H9 (cell line): ENCODE measurements around the gene PLCB1. TPM values are rescaled to one million over a fixed set of nuclear protein-coding genes. Genes with fewer than 3 reads are reported as not detected.
"Not testable (repeated sequence)": the region's sequence is repeated elsewhere in the genome, so short reads cannot be mapped to it uniquely, and the experiment has no call there.

Experiments
- DNase-seq: peaks from one replicate; pipeline ENCODE4 v3.0.0-alpha.2; 2017
- H2AFZ ChIP-seq: one replicate; pipeline ENCODE4 v1.6.1; 2013; ENCODE audit warnings: mild to moderate bottlenecking, low read length, control low read depth, moderate library complexity
- H2AK5ac ChIP-seq: 2 replicates; pipeline ENCODE4 v1.6.1; 2013; ENCODE audit warnings: low read length, control low read depth, mixed read lengths; ENCODE audit not compliant: insufficient read length
- H2BK120ac ChIP-seq: one replicate; pipeline ENCODE4 v1.6.1; 2013; ENCODE audit warnings: low read depth, mild to moderate bottlenecking, low read length, control low read depth, inconsistent platforms; ENCODE audit not compliant: poor library complexity, severe bottlenecking
- H2BK12ac ChIP-seq: 2 replicates; pipeline ENCODE4 v1.6.1; 2013; ENCODE audit warnings: low read length, control low read depth, mixed read lengths, low read depth; ENCODE audit not compliant: insufficient read length
- H2BK15ac ChIP-seq: 2 replicates; pipeline ENCODE4 v1.6.1; 2013; ENCODE audit warnings: low read depth, low read length, control low read depth
- H2BK20ac ChIP-seq: one replicate; pipeline ENCODE4 v1.6.1; 2013; ENCODE audit warnings: low read depth, mild to moderate bottlenecking, low read length, control low read depth, inconsistent platforms; ENCODE audit not compliant: poor library complexity, severe bottlenecking
- H2BK5ac ChIP-seq: 2 replicates; pipeline ENCODE4 v1.6.1; 2013; ENCODE audit warnings: low read length, control low read depth, mixed read lengths; ENCODE audit not compliant: insufficient read length
- H3K14ac ChIP-seq: 2 replicates; pipeline ENCODE4 v1.6.1; 2013; ENCODE audit warnings: low read length, control low read depth; ENCODE audit not compliant: insufficient read depth
- H3K18ac ChIP-seq: 2 replicates; pipeline ENCODE4 v1.6.1; 2013; ENCODE audit warnings: low read depth, mild to moderate bottlenecking, mixed read lengths, low read length, control low read depth; ENCODE audit not compliant: insufficient read length
- H3K23ac ChIP-seq: 2 replicates; pipeline ENCODE4 v1.6.1; 2013; ENCODE audit warnings: low read length, control low read depth, mixed read lengths, low read depth; ENCODE audit not compliant: insufficient read length
- H3K23me2 ChIP-seq: 2 replicates; pipeline ENCODE4 v1.6.1; 2013; ENCODE audit warnings: low read depth, mild to moderate bottlenecking, mixed read lengths, low read length, control low read depth; ENCODE audit not compliant: insufficient read length, poor library complexity, severe bottlenecking
- H3K27ac ChIP-seq: 2 replicates; pipeline ENCODE4 v1.5.1; 2013; ENCODE audit warnings: low read length, control low read depth, mixed read lengths, low read depth; ENCODE audit not compliant: insufficient read length
- H3K27me3 ChIP-seq: 2 replicates; pipeline ENCODE4 v1.6.1; 2013; ENCODE audit warnings: low read length, control low read depth, inconsistent platforms; ENCODE audit not compliant: insufficient read depth
- H3K4ac ChIP-seq: 2 replicates; pipeline ENCODE4 v1.6.1; 2013; ENCODE audit warnings: low read depth, mild to moderate bottlenecking, control low read depth, inconsistent platforms, low read length, moderate library complexity
- H3K4me1 ChIP-seq: 2 replicates; pipeline ENCODE4 v1.6.1; 2013; ENCODE audit warnings: low read length, control low read depth, inconsistent platforms; ENCODE audit not compliant: insufficient read depth
- H3K4me2 ChIP-seq: 2 replicates; pipeline ENCODE4 v1.6.1; 2013; ENCODE audit warnings: low read length, control low read depth, mixed read lengths; ENCODE audit not compliant: insufficient read length, insufficient read depth
- H3K56ac ChIP-seq: 2 replicates; pipeline ENCODE4 v1.6.1; 2013; ENCODE audit warnings: low read depth, mild to moderate bottlenecking, mixed read lengths, low read length, control low read depth; ENCODE audit not compliant: insufficient read length
- H3K79me1 ChIP-seq: 2 replicates; pipeline ENCODE4 v1.6.1; 2013; ENCODE audit warnings: low read depth, mild to moderate bottlenecking, moderate library complexity, low read length, control low read depth, inconsistent platforms; ENCODE audit not compliant: insufficient read depth, poor library complexity, severe bottlenecking
- H3K79me2 ChIP-seq: 2 replicates; pipeline ENCODE4 v1.6.1; 2013; ENCODE audit warnings: low read length, control low read depth, inconsistent platforms; ENCODE audit not compliant: insufficient read depth
- H3K9ac ChIP-seq: 2 replicates; pipeline ENCODE4 v1.6.1; 2013; ENCODE audit warnings: low read length, control low read depth, mixed read lengths; ENCODE audit not compliant: insufficient read length; ENCODE audit errors: extremely low read depth
- H3K9me3 ChIP-seq: one replicate; pipeline ENCODE4 v1.6.1; 2013; ENCODE audit warnings: low read depth, low read length, inconsistent platforms; ENCODE audit not compliant: control insufficient read depth
- H3T11ph ChIP-seq: one replicate; pipeline ENCODE4 v1.6.1; 2013; ENCODE audit warnings: mild to moderate bottlenecking, low read length, control low read depth, inconsistent platforms
- H4K20me1 ChIP-seq: one replicate; pipeline ENCODE4 v1.6.1; 2013; ENCODE audit not compliant: control insufficient read depth, insufficient read length, insufficient read depth
- H4K5ac ChIP-seq: 2 replicates; pipeline ENCODE4 v1.6.1; 2013; ENCODE audit warnings: low read depth, mild to moderate bottlenecking, mixed read lengths, low read length, control low read depth; ENCODE audit not compliant: insufficient read length
- H4K8ac ChIP-seq: replicated peaks from 2 replicates; pipeline ENCODE4 v1.6.1; 2013; ENCODE audit warnings: low read length, control low read depth, mixed read lengths, low read depth; ENCODE audit not compliant: insufficient read length
- H4K91ac ChIP-seq: 2 replicates; pipeline ENCODE4 v1.6.1; 2013; ENCODE audit warnings: low read depth, mild to moderate bottlenecking, moderate library complexity, mixed read lengths, low read length, control low read depth; ENCODE audit not compliant: insufficient read length
- H3K27ac Mint-ChIP-seq, 3 experiments: 2 replicates in 2 of 3; 3 replicates in 1 of 3; pipeline ENCODE4 v1.8.0; 2020 to 2021; ENCODE audit warnings: mixed read lengths in 3 of 3, mild to moderate bottlenecking in 1 of 3, moderate library complexity in 1 of 3
- H3K27me3 Mint-ChIP-seq: 2 replicates; pipeline ENCODE4 v1.8.0; 2021; ENCODE audit warnings: low read depth, mild to moderate bottlenecking, moderate library complexity, mixed read lengths
- H3K36me3 Mint-ChIP-seq, 3 experiments: 2 replicates in 2 of 3; 3 replicates in 1 of 3; pipeline ENCODE4 v1.8.0; 2020 to 2021; ENCODE audit warnings: low read depth in 3 of 3, mixed read lengths in 3 of 3; ENCODE audit not compliant: insufficient read depth in 1 of 3
- H3K4me1 Mint-ChIP-seq, 2 experiments: 2 replicates each; pipeline ENCODE4 v1.8.0; 2020; ENCODE audit warnings: mixed read lengths in 2 of 2
- H3K4me3 Mint-ChIP-seq, 2 experiments: 2 replicates in 1 of 2; 3 replicates in 1 of 2; pipeline ENCODE4 v1.8.0; 2020 to 2021; ENCODE audit warnings: mild to moderate bottlenecking in 2 of 2, mixed read lengths in 2 of 2, moderate library complexity in 1 of 2
- H3K9me3 Mint-ChIP-seq, 2 experiments: 2 replicates in 1 of 2; 3 replicates in 1 of 2; pipeline ENCODE4 v1.8.0; 2020; ENCODE audit warnings: mild to moderate bottlenecking in 2 of 2, mixed read lengths in 2 of 2, moderate library complexity in 1 of 2
- WGBS: extraction: QIAGEN DNeasy Blood & Tissue Kit; methylation state at CpG from one replicate; pipeline ENCODE4 v1.1.7; 2013; ENCODE audit warnings: missing lambda C conversion rate, low lambda C conversion rate, mixed read lengths; ENCODE audit not compliant: insufficient read length; ENCODE audit errors: extremely low coverage; 5-methylcytosine and 5-hydroxymethylcytosine counted together
- total RNA-seq: library from RNA; stranded (reverse); gene quantifications from 2 replicates; pipeline ENCODE4 v1.2.1, GENCODE V29; 2021
- TF ChIP-seq, protein P1 (sequence below): fragments of 200-600 bp; sonication (generic); conservative IDR thresholded peaks from 3 replicates; pipeline ENCODE4 v1.8.0; 2021; ENCODE audit warnings: antibody characterized with exemption, mild to moderate bottlenecking

The PLCB1 gene
- total RNA-seq, 1 experiment from 2014 or later, result 11.5 TPM

DNA sequence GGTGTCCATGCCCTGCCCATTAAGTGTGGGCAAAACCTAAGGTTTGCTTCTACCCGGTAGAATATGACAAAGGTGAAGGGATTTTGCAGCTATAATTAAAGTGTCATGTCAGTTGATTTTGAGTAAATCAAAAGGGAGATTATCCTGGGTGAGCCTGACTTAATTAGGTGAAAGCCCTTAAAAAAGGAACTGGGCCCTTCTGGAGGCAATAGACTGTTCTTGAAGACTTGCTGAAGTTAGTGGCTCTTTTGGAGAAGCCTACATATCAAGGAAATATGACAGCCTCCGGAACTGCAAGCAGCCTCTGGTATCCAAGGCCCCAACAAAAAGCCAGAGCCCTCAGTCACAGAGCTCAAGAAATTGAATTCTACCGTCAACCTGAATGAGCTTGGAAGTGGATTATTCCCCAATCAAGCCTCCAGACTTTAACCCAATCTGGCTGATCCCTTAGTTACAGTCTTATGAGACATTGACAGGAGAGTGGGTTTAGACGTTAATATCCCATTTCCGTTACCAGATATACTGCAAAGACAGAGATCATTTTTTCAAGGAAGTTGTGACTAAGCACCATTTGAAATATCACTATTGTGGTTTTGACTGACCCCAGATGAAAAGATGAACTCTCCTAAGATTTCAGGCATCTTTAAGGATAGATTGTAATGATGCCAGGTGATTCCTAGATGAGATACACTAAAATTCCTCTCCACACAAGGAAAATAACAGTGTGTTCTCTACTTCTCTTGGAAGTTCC, 303.4 kb downstream of the PLCB1 start:
- Mint-ChIP-seq H3K9me3 (no peaks in the 10 kb centered on the region), H3K4me3 (no peak overlapping the region), H3K4me1 (peaks cover 24 to 27% of the 10 kb centered on the region in 2 experiments), H3K27me3 (no peaks in the 10 kb centered on the region), H3K36me3 (no peaks in the 10 kb centered on the region), H3K27ac (no peak overlapping the region)
- Histone ChIP-seq H3K79me2 (no peaks in the 10 kb centered on the region), H3K9ac (no peak overlapping the region), H3K18ac (no peak overlapping the region), H2BK12ac (no peak overlapping the region), H3K27ac (no peak overlapping the region), H4K8ac (no peak overlapping the region), H3K4me1 (peaks cover 5% of the 10 kb centered on the region; the same call in 1 of the 2 replicates), H3K14ac (no peak overlapping the region), H4K91ac (no peak overlapping the region), H3T11ph (no peak overlapping the region), H3K23me2 (no peaks in the 10 kb centered on the region), H3K27me3 (no peaks in the 10 kb centered on the region), H2BK20ac (no peak overlapping the region), H4K20me1 (no peaks in the 10 kb centered on the region), H4K5ac (no peak overlapping the region), H2BK15ac (no peak overlapping the region), H2BK5ac (no peak overlapping the region), H3K56ac (no peak overlapping the region), H2AFZ (no peak overlapping the region), H2BK120ac (no peak overlapping the region), H3K4me2 (no peak overlapping the region), H3K23ac (no peak overlapping the region), H3K4ac (no peak overlapping the region), H3K79me1 (no peaks in the 10 kb centered on the region), H3K9me3 (no peaks in the 10 kb centered on the region), H2AK5ac (no peak overlapping the region)
- DNase-seq, result no peak
- no CpG with 5 or more reads among the region's 5 CpGs for WGBS
- TF ChIP-seq, protein P1, sequence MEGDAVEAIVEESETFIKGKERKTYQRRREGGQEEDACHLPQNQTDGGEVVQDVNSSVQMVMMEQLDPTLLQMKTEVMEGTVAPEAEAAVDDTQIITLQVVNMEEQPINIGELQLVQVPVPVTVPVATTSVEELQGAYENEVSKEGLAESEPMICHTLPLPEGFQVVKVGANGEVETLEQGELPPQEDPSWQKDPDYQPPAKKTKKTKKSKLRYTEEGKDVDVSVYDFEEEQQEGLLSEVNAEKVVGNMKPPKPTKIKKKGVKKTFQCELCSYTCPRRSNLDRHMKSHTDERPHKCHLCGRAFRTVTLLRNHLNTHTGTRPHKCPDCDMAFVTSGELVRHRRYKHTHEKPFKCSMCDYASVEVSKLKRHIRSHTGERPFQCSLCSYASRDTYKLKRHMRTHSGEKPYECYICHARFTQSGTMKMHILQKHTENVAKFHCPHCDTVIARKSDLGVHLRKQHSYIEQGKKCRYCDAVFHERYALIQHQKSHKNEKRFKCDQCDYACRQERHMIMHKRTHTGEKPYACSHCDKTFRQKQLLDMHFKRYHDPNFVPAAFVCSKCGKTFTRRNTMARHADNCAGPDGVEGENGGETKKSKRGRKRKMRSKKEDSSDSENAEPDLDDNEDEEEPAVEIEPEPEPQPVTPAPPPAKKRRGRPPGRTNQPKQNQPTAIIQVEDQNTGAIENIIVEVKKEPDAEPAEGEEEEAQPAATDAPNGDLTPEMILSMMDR, result no peak

DNA sequence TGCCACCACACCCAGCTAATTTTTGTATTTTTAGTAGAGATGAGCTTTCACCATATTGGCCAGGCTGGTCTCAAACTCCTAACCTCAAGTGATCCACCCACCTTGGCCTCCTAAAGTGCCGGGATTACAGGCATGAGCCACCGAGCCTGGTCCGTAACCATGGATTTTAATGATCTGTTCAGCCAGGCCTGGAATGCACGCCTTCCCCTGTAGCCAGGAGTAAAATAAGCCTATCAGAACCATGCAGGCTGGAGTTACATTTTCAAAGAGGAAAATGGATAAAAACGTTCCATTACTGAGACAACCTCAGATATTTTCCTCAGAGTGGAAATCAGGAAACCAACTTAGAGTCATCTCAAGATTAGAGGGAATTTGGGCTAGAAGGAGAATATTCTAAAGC, 304.9 kb downstream of the PLCB1 start:
- no CpG with 5 or more reads among the region's 5 CpGs for WGBS
- H2BK15ac ChIP-seq, H3K36me3 Mint-ChIP-seq, H3T11ph ChIP-seq, H2BK20ac ChIP-seq, H3K27ac Mint-ChIP-seq, H2AK5ac ChIP-seq, H3K56ac ChIP-seq, DNase-seq, H3K4me3 Mint-ChIP-seq, H3K4me1 ChIP-seq, H3K23me2 ChIP-seq, H3K23ac ChIP-seq, H3K9ac ChIP-seq, H3K27ac ChIP-seq, H3K27me3 Mint-ChIP-seq, H3K79me2 ChIP-seq, H3K9me3 ChIP-seq, H3K9me3 Mint-ChIP-seq, H2BK120ac ChIP-seq, H2BK5ac ChIP-seq, H4K5ac ChIP-seq, H3K14ac ChIP-seq, H3K4ac ChIP-seq, H3K18ac ChIP-seq, H2AFZ ChIP-seq, H3K79me1 ChIP-seq, H3K27me3 ChIP-seq, H3K4me2 ChIP-seq, H4K20me1 ChIP-seq, H4K91ac ChIP-seq, H2BK12ac ChIP-seq, H4K8ac ChIP-seq: not testable (repeated sequence)
- H3K4me1 Mint-ChIP-seq, result peaks cover 21% of the 10 kb centered on the region in 2 experiments
